WTC11 (cell line): ENCODE data around the gene GYS2. TPM values are rescaled to one million over a fixed set of nuclear protein-coding genes. Genes with fewer than 3 reads are reported as not detected.

Experiments used
- ATAC-seq: fragments of 200-7000 bp; cut with Tn5 transposase; 2 replicates; pipeline ENCODE4 v1.10.0; 2021; ENCODE audit warnings: mild to moderate bottlenecking, moderate library complexity
- CTCF ChIA-PET: fragments of 300-600 bp; sonication (Branson Sonifier 250); formaldehyde crosslinking; loops from one replicate; lab custom pipeline; 2021; ENCODE audit warnings: antibody characterized with exemption; lab: Charles Lee
- POLR2A ChIA-PET: fragments of 350-600 bp; sonication (Branson Sonifier 250); formaldehyde crosslinking; loops from one replicate; lab custom pipeline; 2021; ENCODE audit warnings: antibody characterized with exemption; lab: Charles Lee
- DNase-seq: peaks from one replicate; pipeline ENCODE4 v3.0.0; 2021; ENCODE audit warnings: low spot score
- H3K27ac Mint-ChIP-seq: 2 replicates; pipeline ENCODE4 v1.8.0; 2021; ENCODE audit warnings: mixed read lengths
- H3K27me3 Mint-ChIP-seq: 2 replicates; pipeline ENCODE4 v1.8.0; 2021; ENCODE audit warnings: low read depth, mild to moderate bottlenecking, moderate library complexity, mixed read lengths
- H3K36me3 Mint-ChIP-seq: 2 replicates; pipeline ENCODE4 v1.8.0; 2021; ENCODE audit warnings: mixed read lengths
- H3K4me1 Mint-ChIP-seq: 2 replicates; pipeline ENCODE4 v1.8.0; 2022; ENCODE audit warnings: mixed read lengths
- H3K4me3 Mint-ChIP-seq: 2 replicates; pipeline ENCODE4 v1.8.0; 2021; ENCODE audit warnings: mild to moderate bottlenecking, moderate library complexity, mixed read lengths
- H3K9me3 Mint-ChIP-seq: 2 replicates; pipeline ENCODE4 v1.8.0; 2021; ENCODE audit warnings: mixed read lengths
- ATF1 ChIP-seq: sonication (generic); formaldehyde crosslinking; IDR thresholded peaks from 2 replicates; pipeline ENCODE4 v1.8.1; 2023; ENCODE audit warnings: mild to moderate bottlenecking, moderate library complexity, missing genetic modification reagents
- CBFB ChIP-seq: sonication (generic); formaldehyde crosslinking; IDR thresholded peaks from 2 replicates; pipeline ENCODE4 v1.8.1; 2022; ENCODE audit warnings: mild to moderate bottlenecking, low read depth, missing genetic modification reagents
- E2F4 ChIP-seq: sonication (generic); formaldehyde crosslinking; IDR thresholded peaks from 2 replicates; pipeline ENCODE4 v1.8.1; 2022; ENCODE audit warnings: low read depth, mild to moderate bottlenecking, moderate library complexity, missing genetic modification reagents, borderline replicate concordance
- E2F5 ChIP-seq: sonication (generic); formaldehyde crosslinking; IDR thresholded peaks from 2 replicates; pipeline ENCODE4 v1.8.1; 2022; ENCODE audit warnings: mild to moderate bottlenecking, moderate library complexity, missing genetic modification reagents
- EMX1 ChIP-seq: fragments of 250-450 bp; sonication (Bioruptor Pico); IDR thresholded peaks from 2 replicates; pipeline ENCODE4 v1.8.0; 2021; ENCODE audit warnings: mild to moderate bottlenecking
- FOXK1 ChIP-seq: sonication (generic); formaldehyde crosslinking; IDR thresholded peaks from 2 replicates; pipeline ENCODE4 v1.8.0; 2022; ENCODE audit warnings: mild to moderate bottlenecking, moderate library complexity, missing genetic modification reagents
- GABPB1 ChIP-seq: sonication (generic); formaldehyde crosslinking; IDR thresholded peaks from 2 replicates; pipeline ENCODE4 v1.8.1; 2023; ENCODE audit warnings: mild to moderate bottlenecking, missing genetic modification reagents
- HMGA2 ChIP-seq: fragments of 250-450 bp; sonication (Bioruptor Pico); IDR thresholded peaks from 2 replicates; pipeline ENCODE4 v1.4.0; 2021; ENCODE audit warnings: mild to moderate bottlenecking, moderate library complexity
- MXD4 ChIP-seq: fragments of 250-450 bp; sonication (Bioruptor Pico); IDR thresholded peaks from 2 replicates; pipeline ENCODE4 v1.8.0; 2021; ENCODE audit warnings: mild to moderate bottlenecking, moderate library complexity, borderline replicate concordance
- NFE2L1 ChIP-seq: sonication (generic); formaldehyde crosslinking; IDR thresholded peaks from 2 replicates; pipeline ENCODE4 v1.8.1; 2023; ENCODE audit warnings: missing genetic modification reagents
- PRRX2 ChIP-seq: fragments of 250-450 bp; sonication (Bioruptor Pico); IDR thresholded peaks from 2 replicates; pipeline ENCODE4 v1.8.0; 2021; ENCODE audit warnings: mild to moderate bottlenecking
- SP1 ChIP-seq: sonication (generic); formaldehyde crosslinking; conservative IDR thresholded peaks from 2 replicates; pipeline ENCODE4 v1.8.1; 2022; ENCODE audit warnings: missing genetic modification reagents
- TCF7 ChIP-seq: sonication (generic); formaldehyde crosslinking; IDR thresholded peaks from 2 replicates; pipeline ENCODE4 v1.8.0; 2022; ENCODE audit warnings: mild to moderate bottlenecking, low read depth, missing genetic modification reagents, moderate library complexity
- TEAD1 ChIP-seq: sonication (generic); formaldehyde crosslinking; IDR thresholded peaks from 2 replicates; pipeline ENCODE4 v1.8.0; 2022; ENCODE audit warnings: mild to moderate bottlenecking, missing genetic modification reagents
- USF1 ChIP-seq: sonication (generic); formaldehyde crosslinking; IDR thresholded peaks from 2 replicates; pipeline ENCODE4 v1.8.0; 2022; ENCODE audit warnings: mild to moderate bottlenecking, missing genetic modification reagents
- ZNF121 ChIP-seq: sonication (generic); formaldehyde crosslinking; IDR thresholded peaks from 2 replicates; pipeline ENCODE4 v1.8.0; 2023; ENCODE audit warnings: missing genetic modification reagents
- ZNF425 ChIP-seq: fragments of 250-450 bp; sonication (Bioruptor Pico); conservative IDR thresholded peaks from 2 replicates; pipeline ENCODE4 v1.9.0; 2021; ENCODE audit warnings: mild to moderate bottlenecking
- ZNF532 ChIP-seq: fragments of 250-450 bp; sonication (Bioruptor Pico); IDR thresholded peaks from 2 replicates; pipeline ENCODE4 v1.9.0; 2021; ENCODE audit warnings: mild to moderate bottlenecking, borderline replicate concordance
- ZSCAN18 ChIP-seq: fragments of 250-450 bp; sonication (Bioruptor Pico); IDR thresholded peaks from 2 replicates; pipeline ENCODE4 v2.1.2; 2022; ENCODE audit warnings: mild to moderate bottlenecking, moderate library complexity
- total RNA-seq: library from RNA; stranded (reverse); gene quantifications from 3 replicates; pipeline ENCODE4 v1.2.3, GENCODE V29; 2021

GYS2 gene
- total RNA-seq, 1 experiment from 2014 or later, result not detected

GRCh38 chr12:21571046-21571445, 33.6 kb downstream of the GYS2 start:
- Mint-ChIP-seq H3K27me3 (0 out of 2 replicates have a peak, but pooled peaks cover 3% of the 10 kb centered on the region), H3K27ac (no peak overlapping the region), H3K36me3 (no peaks in the 10 kb centered on the region)

More at GRCh38 chr12:21571046-21571445, 33.6 kb downstream of the GYS2 start:
- TF ChIP-seq ATF1 (CRISPR knock-in tag), result no peak
- TF ChIP-seq TCF7, result no peak
- TF ChIP-seq ZNF121 (CRISPR knock-in tag), result no peak
- no peak for TF ChIP-seq FOXK1 (CRISPR knock-in tag)
- no peak for TF ChIP-seq PRRX2 (CRISPR knock-in tag)
- no peak for TF ChIP-seq SP1 (CRISPR knock-in tag)
- TF ChIP-seq NFE2L1 (CRISPR knock-in tag), result no peak
- no peak for TF ChIP-seq TEAD1 (CRISPR knock-in tag)
- no peak for TF ChIP-seq MXD4
- TF ChIP-seq USF1 (CRISPR knock-in tag), result no peak
- no peak for TF ChIP-seq EMX1
- TF ChIP-seq HMGA2 (CRISPR knock-in tag), result no peak
- no peak for TF ChIP-seq ZSCAN18
- TF ChIP-seq ZNF425 (CRISPR knock-in tag), result no peak
- TF ChIP-seq E2F4 (CRISPR knock-in tag), result no peak
- TF ChIP-seq CBFB, result no peak
- no peak for TF ChIP-seq GABPB1 (CRISPR knock-in tag)
- TF ChIP-seq ZNF532 (CRISPR knock-in tag), result no peak
- no peak for TF ChIP-seq E2F5 (CRISPR knock-in tag)
- ATAC-seq (no peak), DNase-seq (no peak)
- H3K9me3 Mint-ChIP-seq, result no peaks in the 10 kb centered on the region
- no peaks in the 10 kb centered on the region for H3K4me1 Mint-ChIP-seq
- no peak overlapping the region for H3K4me3 Mint-ChIP-seq
- POLR2A ChIA-PET, result no interaction called here
- CTCF ChIA-PET, result no interaction called here
